ENCODE results near the gene NFU1.

The NFU1 gene

GRCh38 chr2:69389271-69389670 is 48.0 kb downstream of the NFU1 start:
- Histone ChIP-seq H3K9ac (ENCODE audit: low read depth, low read length) (no peak overlapping the region), H3K36me3 (ENCODE audit: insufficient read depth, low read length) (no peaks in the 10 kb centered on the region)

GRCh38 chr2:69387770-69388481 is 49.3 kb downstream of the NFU1 start:
- Histone ChIP-seq H3K4me1 (ENCODE audit: insufficient read depth, low read length) (peaks cover 3% of the 10 kb centered on the region; the same call in 1 of the 2 replicates), H3K36me3 (ENCODE audit: insufficient read depth, low read length) (no peaks in the 10 kb centered on the region), H3K9me3 (ENCODE audit: control insufficient read depth, insufficient read depth, low read length) (no peaks in the 10 kb centered on the region), H3K9ac (ENCODE audit: low read depth, low read length) (peak overlapping the region; percentile 74)

More at GRCh38 chr2:69389271-69389670, 48.0 kb downstream of the NFU1 start:
- Histone ChIP-seq H3K9me3 (ENCODE audit: control insufficient read depth, insufficient read depth, low read length) (no peaks in the 10 kb centered on the region), H3K4me1 (ENCODE audit: insufficient read depth, low read length) (peaks cover 3% of the 10 kb centered on the region; the same call in 1 of the 2 replicates)

GRCh38 chr2:69386789-69387734 is 50.2 kb downstream of the NFU1 start, which contains the start of gene GFPT1:
Gene GFPT1 (minus strand): TSS chr2:69387227. CDS start chr2:69387071, 156 bp downstream.
- peak within 1 kb of the TSS; percentile 74 for H3K9ac ChIP-seq (ENCODE audit: low read depth, low read length)
- H3K36me3 ChIP-seq (ENCODE audit: insufficient read depth, low read length): no peaks in the 10 kb centered on the region
- H3K9me3 ChIP-seq (ENCODE audit: control insufficient read depth, insufficient read depth, low read length): no peaks in the 10 kb centered on the region
- peaks cover 7% of the 10 kb centered on the region; the same call in 1 of the 2 replicates for H3K4me1 ChIP-seq (ENCODE audit: insufficient read depth, low read length)

GRCh38 chr2:69386360-69386759 is 50.9 kb downstream of the NFU1 start:
- Histone ChIP-seq H3K4me1 (ENCODE audit: insufficient read depth, low read length) (peaks cover 10% of the 10 kb centered on the region; the same call in 1 of the 2 replicates), H3K9me3 (ENCODE audit: control insufficient read depth, insufficient read depth, low read length) (no peaks in the 10 kb centered on the region), H3K9ac (ENCODE audit: low read depth, low read length) (peak overlapping the region; percentile 74)

GRCh38 chr2:69385443-69386151 is 51.6 kb downstream of the NFU1 start:
- H3K4me1 ChIP-seq (ENCODE audit: insufficient read depth, low read length): peaks cover 11% of the 10 kb centered on the region; the same call in 1 of the 2 replicates
- no peaks in the 10 kb centered on the region for H3K9me3 ChIP-seq (ENCODE audit: control insufficient read depth, insufficient read depth, low read length)
- H3K9ac ChIP-seq (ENCODE audit: low read depth, low read length): peak overlapping the region; percentile 74
- H3K36me3 ChIP-seq (ENCODE audit: insufficient read depth, low read length): no peaks in the 10 kb centered on the region

More at GRCh38 chr2:69386360-69386759, 50.9 kb downstream of the NFU1 start:
- no peaks in the 10 kb centered on the region for H3K36me3 ChIP-seq (ENCODE audit: insufficient read depth, low read length)

GRCh38 chr2:69384618-69385081 is 52.6 kb downstream of the NFU1 start:
- Histone ChIP-seq H3K9ac (ENCODE audit: low read depth, low read length) (no peak overlapping the region), H3K36me3 (ENCODE audit: insufficient read depth, low read length) (no peaks in the 10 kb centered on the region), H3K4me1 (ENCODE audit: insufficient read depth, low read length) (peaks cover 11% of the 10 kb centered on the region; the same call in 1 of the 2 replicates), H3K9me3 (ENCODE audit: control insufficient read depth, insufficient read depth, low read length) (no peaks in the 10 kb centered on the region)

- Histone ChIP-seq H3K4me1 (ENCODE audit: insufficient read depth, low read length) (peaks cover 11% of the 10 kb centered on the region; the same call in 1 of the 2 replicates), H3K36me3 (ENCODE audit: insufficient read depth, low read length) (no peaks in the 10 kb centered on the region), H3K9ac (ENCODE audit: low read depth, low read length) (no peak overlapping the region), H3K9me3 (ENCODE audit: control insufficient read depth, insufficient read depth, low read length) (no peaks in the 10 kb centered on the region)
Observed at GRCh38 chr2:69383176-69383812, 53.9 kb downstream of the NFU1 start.

GRCh38 chr2:69382547-69382946 is 54.7 kb downstream of the NFU1 start:
- H3K36me3 ChIP-seq (ENCODE audit: insufficient read depth, low read length): no peaks in the 10 kb centered on the region
- no peaks in the 10 kb centered on the region for H3K9me3 ChIP-seq (ENCODE audit: control insufficient read depth, insufficient read depth, low read length)
- peaks cover 11% of the 10 kb centered on the region; the same call in 1 of the 2 replicates for H3K4me1 ChIP-seq (ENCODE audit: insufficient read depth, low read length)
- H3K9ac ChIP-seq (ENCODE audit: low read depth, low read length): no peak overlapping the region

GRCh38 chr2:69381337-69381737 is 55.9 kb downstream of the NFU1 start:
- Histone ChIP-seq H3K36me3 (ENCODE audit: insufficient read depth, low read length) (no peaks in the 10 kb centered on the region), H3K9ac (ENCODE audit: low read depth, low read length) (no peak overlapping the region), H3K4me1 (ENCODE audit: insufficient read depth, low read length) (peaks cover 11% of the 10 kb centered on the region; the same call in 1 of the 2 replicates), H3K9me3 (ENCODE audit: control insufficient read depth, insufficient read depth, low read length) (no peaks in the 10 kb centered on the region)

- Histone ChIP-seq H3K36me3 (ENCODE audit: insufficient read depth, low read length) (no peaks in the 10 kb centered on the region), H3K9me3 (ENCODE audit: control insufficient read depth, insufficient read depth, low read length) (no peaks in the 10 kb centered on the region), H3K9ac (ENCODE audit: low read depth, low read length) (no peak overlapping the region), H3K4me1 (ENCODE audit: insufficient read depth, low read length) (peaks cover 7% of the 10 kb centered on the region; the same call in 1 of the 2 replicates)
Observed at GRCh38 chr2:69380072-69380917, 56.9 kb downstream of the NFU1 start.

- peaks cover 9% of the 10 kb centered on the region; the same call in 1 of the 2 replicates for H3K36me3 ChIP-seq (ENCODE audit: insufficient read depth, low read length)
- H3K9ac ChIP-seq (ENCODE audit: low read depth, low read length): no peak overlapping the region
- H3K4me1 ChIP-seq (ENCODE audit: insufficient read depth, low read length): peaks cover under 1% of the 10 kb centered on the region; the same call in 1 of the 2 replicates
Observed at GRCh38 chr2:69376403-69376802, 60.8 kb downstream of the NFU1 start.

GRCh38 chr2:69375494-69376353 is 61.5 kb downstream of the NFU1 start:
- Histone ChIP-seq H3K36me3 (ENCODE audit: insufficient read depth, low read length) (peaks cover 9% of the 10 kb centered on the region; the same call in 1 of the 2 replicates), H3K9me3 (ENCODE audit: control insufficient read depth, insufficient read depth, low read length) (no peaks in the 10 kb centered on the region), H3K9ac (ENCODE audit: low read depth, low read length) (no peak overlapping the region), H3K4me1 (ENCODE audit: insufficient read depth, low read length) (no peaks in the 10 kb centered on the region)

More at GRCh38 chr2:69376403-69376802, 60.8 kb downstream of the NFU1 start:
- no peaks in the 10 kb centered on the region for H3K9me3 ChIP-seq (ENCODE audit: control insufficient read depth, insufficient read depth, low read length)
